NCI-H1092 treated with DMSO at 0.1 percent for 48 hours (cell line): ENCODE data around the gene TOP2A.
"Not testable (repeated sequence)": the region's sequence is repeated elsewhere in the genome, so short reads cannot be mapped to it uniquely, and the experiment has no call there.

ENCODE experiments used
- DNase-seq: peaks from one replicate; lab custom pipeline; 2025; lab: John Stamatoyannopoulos, UW

TOP2A gene

GRCh38 chr17:40376541-40376940 is 41.2 kb downstream of the TOP2A start:
- DNase-seq: not testable (repeated sequence)

- not testable (repeated sequence) for DNase-seq
Observed at GRCh38 chr17:40375786-40376185, 41.9 kb downstream of the TOP2A start.

- DNase-seq: no peak
Observed at GRCh38 chr17:40374821-40375498, 42.7 kb downstream of the TOP2A start.

GRCh38 chr17:40373999-40374398 is 43.7 kb downstream of the TOP2A start:
- no peak for DNase-seq

- no peak for DNase-seq
Observed at GRCh38 chr17:40373324-40373723, 44.4 kb downstream of the TOP2A start.

- DNase-seq: not testable (repeated sequence)
Observed at GRCh38 chr17:40372644-40373043, 45.1 kb downstream of the TOP2A start.

- no peak for DNase-seq
Observed at GRCh38 chr17:40372031-40372430, 45.7 kb downstream of the TOP2A start.

- DNase-seq: no peak
Observed at GRCh38 chr17:40371261-40371929, 46.3 kb downstream of the TOP2A start.

GRCh38 chr17:40369923-40370322 is 47.8 kb downstream of the TOP2A start:
- DNase-seq: no peak

- not testable (repeated sequence) for DNase-seq
Observed at GRCh38 chr17:40367728-40368127, 50.0 kb downstream of the TOP2A start.

GRCh38 chr17:40366861-40367518 is 50.7 kb downstream of the TOP2A start:
- DNase-seq: no peak

GRCh38 chr17:40366076-40366860 is 51.4 kb downstream of the TOP2A start:
- DNase-seq: no peak

- DNase-seq: no peak
Observed at GRCh38 chr17:40364906-40365305, 52.8 kb downstream of the TOP2A start.

- no peak for DNase-seq
Observed at GRCh38 chr17:40364121-40364861, 53.4 kb downstream of the TOP2A start, which contains the start of gene GJD3. TSS of gene GJD3 (minus strand) at chr17:40364737. CDS start at chr17:40363815, 922 bp downstream.

GRCh38 chr17:40363111-40363827 is 54.4 kb downstream of the TOP2A start:
- no peak for DNase-seq

- peak; percentile 5 for DNase-seq
Observed at GRCh38 chr17:40362696-40363110, 55.0 kb downstream of the TOP2A start.

- DNase-seq: no peak
Observed at GRCh38 chr17:40361925-40362695, 55.6 kb downstream of the TOP2A start.

- DNase-seq: no peak
Observed at GRCh38 chr17:40361063-40361924, 56.4 kb downstream of the TOP2A start.

- DNase-seq: no peak
Observed at GRCh38 chr17:40360091-40360490, 57.6 kb downstream of the TOP2A start.
